Nucleus accumbens (tissue), 56 donors: ENCODE measurements around the gene CENPM.
A peak's percentile ranks its signal among the peaks of the same experiment; 100 is the strongest.

Experiments
- DNase-seq, 56 donors: peaks; one replicate each; lab custom pipeline; 2025; lab: John Stamatoyannopoulos, UW

The CENPM gene, protein sequence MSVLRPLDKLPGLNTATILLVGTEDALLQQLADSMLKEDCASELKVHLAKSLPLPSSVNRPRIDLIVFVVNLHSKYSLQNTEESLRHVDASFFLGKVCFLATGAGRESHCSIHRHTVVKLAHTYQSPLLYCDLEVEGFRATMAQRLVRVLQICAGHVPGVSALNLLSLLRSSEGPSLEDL

DNA sequence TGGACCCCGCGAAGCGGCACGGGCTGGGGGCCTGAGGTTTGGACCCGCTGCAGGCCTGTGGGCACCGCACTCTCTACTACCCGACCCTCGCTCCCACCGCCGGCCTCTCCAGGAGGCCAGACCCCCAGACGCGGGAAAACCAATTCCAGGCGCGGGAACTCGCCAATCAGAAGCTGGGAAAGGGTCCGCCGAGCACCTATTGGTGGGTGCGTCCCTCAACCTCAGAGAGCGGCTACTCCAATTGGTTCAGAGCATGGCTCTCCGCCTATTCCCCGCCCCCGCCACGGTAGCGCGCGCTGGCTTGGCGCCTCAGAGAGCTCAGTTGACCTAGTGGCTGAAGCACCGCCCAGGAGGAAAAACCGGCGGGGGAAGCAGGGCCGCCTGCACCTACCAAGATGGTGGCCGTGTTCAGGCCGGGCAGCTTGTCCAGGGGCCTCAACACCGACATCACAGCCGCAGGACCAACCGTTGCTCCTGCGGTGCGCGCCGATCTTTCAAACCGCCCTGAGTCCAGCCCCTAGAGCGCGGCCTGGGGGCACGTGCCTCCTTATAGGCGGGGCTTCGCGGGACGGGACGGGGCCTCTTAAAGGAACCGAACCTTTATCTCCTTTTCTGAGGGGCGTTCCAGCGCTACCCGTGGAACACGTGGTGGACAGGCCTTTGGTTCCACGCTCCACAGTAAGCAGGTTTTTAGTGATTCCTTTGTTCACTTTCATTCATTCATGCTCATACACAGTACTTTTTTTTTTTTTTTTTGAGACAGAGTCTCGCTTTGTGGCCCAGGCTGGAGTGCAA is at the start of gene CENPM:
Gene CENPM, minus strand, starts transcription at position 524 of the 795 bp plus-strand sequence. Its CDS starts 76 bp downstream, at position 448.
- DNase-seq, result peak; percentile 63 to 97 (median 92)

DNA sequence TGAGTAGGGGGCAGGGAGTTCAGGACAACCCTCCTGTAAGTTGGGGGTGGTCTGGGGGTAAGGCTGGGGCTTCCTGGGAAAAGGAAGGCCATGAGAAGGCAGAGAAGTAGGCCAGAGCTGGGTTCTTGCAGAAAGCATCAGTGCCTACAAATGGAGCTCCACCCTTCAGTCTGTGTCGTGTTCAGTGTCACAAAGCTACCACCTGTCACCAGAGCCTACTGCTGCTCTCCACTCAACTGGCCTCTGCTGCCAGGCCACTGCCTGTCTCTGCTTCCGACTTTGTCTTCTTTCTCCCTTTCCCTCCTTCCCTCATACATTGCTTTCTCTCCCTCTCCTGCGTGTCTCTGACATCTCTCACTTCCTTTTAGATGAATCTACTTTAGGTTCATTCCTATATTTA is 48.3 kb upstream of the CENPM start:
- no peak for DNase-seq

DNA sequence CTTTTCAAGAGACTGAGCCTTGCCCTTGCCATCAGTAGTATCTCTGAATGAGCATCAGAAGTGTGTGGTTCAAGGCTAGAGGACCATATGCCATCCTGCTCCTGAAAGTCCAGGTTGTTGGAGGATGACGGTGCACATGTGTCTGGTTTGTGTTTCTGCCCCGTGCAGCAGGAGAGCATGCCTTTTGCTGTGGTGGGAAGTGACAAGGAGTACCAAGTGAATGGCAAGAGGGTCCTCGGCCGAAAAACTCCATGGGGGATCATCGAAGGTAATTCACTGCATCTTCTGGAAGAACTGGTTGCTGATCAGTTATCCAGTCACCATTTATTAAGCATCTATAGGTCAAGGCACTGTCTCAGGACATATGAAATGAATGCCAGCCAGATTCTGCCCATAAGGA is 45.5 kb upstream of the CENPM start:
- DNase-seq, result no peak

DNA sequence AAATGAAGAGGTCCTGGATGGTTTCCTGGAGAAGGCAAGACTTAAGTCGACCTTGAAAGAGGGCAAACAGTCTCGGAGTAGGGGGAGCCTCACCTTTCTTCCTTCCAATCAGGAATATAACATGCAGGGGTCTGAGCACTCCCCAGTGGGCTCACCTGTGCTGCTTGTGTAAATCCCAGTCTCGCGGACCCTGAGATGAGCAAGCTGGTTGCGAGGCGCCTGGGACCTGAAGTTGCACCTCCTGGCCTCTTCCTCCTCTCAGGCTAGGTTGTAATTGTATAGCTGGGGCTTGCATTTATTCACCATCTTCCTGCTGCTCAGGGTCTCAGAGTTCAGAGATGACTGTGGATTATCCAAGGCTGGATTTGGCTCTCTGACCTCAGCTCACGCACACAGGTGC is 44.2 kb upstream of the CENPM start:
- DNase-seq, result no peak

DNA sequence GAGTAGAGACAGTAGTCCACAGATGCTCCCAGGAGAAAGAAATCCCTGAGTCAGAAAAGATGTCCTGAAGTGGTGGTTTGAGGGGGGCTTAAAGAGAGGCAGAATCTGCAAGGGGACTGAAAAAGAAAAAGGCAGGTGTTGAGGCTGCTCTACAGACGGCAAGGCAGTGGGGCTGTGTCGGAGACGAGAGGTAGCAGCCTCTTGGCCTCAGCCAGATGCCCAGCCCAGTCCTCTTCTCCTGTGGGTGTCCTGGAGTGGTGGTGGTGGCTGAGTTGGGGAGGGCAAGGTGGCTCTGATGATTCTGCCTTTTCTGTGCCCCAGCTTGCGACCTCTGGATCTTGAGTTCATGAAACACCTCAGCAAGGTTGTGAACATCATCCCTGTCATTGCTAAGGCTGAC is 42.3 kb upstream of the CENPM start:
- DNase-seq, result no peak

DNA sequence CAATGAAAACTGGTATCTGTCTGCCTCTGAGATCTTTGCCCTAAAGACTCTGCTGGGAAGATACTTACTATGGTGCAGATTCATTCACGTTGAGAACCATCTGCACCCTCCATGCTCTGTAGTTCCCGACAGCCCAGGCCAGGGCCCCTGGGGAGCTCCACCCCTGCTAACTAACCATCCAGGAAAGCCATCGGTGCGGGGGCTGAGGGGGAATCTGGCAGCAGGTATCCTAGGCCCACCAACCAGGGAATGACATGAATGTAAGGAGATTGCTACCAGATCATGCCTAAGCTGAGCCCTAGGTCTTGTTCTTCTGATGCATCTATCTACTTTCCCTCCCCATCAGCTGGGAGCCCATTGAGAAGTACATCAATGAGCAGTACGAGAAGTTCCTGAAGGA is 40.3 kb upstream of the CENPM start:
- no peak for DNase-seq

DNA sequence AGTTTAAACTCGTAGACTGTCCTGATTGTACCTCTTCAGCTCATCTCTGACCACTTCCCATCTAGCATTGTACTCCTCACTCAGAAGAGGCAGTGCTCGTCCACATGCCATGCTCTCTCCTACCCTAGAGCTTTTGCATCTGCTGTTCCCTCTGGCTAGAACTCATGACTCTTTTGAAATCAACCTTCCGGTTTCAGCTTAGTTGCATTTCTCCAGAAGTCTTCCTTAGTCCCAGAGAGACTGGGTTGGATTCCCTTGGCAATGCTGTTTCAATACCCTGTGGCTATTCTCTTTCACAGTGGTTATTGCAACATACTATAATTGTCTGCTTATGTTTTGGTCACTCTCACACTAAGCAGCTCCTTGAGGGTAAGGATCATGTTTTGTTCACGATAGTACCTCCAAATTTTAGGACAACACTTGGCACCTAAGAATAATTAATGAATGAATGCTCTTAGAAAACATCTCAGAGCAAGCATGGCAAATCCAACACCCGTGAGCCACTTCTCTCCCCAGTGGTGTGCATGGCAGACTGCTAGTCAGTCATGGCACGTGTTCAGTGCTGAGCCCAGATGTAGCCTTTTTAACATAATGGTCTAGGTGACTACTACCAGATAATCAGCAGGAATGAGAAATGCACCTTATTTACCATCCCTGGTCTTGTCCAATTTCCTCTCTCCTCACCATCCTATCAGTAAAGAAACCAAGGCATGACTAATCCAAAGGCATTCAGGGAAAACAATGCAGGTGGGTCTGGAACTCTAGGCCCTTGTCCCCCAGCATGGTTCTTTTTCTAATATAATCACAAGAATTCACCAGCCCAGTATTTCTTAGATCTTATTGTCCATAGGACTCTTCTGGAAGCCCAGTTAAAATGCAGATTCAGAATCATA is 36.8 kb upstream of the CENPM start:
- DNase-seq, result no peak

DNA sequence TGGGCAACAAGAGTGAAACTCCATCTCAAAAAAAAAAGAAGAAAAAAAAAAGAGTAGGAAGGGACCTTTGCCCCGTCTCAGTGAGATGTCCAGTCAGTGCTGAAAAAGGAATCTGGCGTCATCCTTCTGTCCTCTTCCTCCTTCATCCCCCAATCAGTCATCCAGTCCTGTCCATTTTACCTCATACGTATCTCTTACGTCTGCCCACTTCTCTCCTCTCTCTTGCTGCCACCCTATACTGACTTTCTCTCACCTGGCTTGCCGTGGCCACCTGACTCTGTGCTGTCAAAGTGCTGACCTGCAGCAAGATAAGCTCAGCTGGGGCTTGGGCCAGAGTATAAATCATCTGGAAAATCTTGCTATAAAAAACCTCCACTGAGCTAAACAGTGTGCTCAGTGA is 35.9 kb upstream of the CENPM start:
- no peak for DNase-seq

DNA sequence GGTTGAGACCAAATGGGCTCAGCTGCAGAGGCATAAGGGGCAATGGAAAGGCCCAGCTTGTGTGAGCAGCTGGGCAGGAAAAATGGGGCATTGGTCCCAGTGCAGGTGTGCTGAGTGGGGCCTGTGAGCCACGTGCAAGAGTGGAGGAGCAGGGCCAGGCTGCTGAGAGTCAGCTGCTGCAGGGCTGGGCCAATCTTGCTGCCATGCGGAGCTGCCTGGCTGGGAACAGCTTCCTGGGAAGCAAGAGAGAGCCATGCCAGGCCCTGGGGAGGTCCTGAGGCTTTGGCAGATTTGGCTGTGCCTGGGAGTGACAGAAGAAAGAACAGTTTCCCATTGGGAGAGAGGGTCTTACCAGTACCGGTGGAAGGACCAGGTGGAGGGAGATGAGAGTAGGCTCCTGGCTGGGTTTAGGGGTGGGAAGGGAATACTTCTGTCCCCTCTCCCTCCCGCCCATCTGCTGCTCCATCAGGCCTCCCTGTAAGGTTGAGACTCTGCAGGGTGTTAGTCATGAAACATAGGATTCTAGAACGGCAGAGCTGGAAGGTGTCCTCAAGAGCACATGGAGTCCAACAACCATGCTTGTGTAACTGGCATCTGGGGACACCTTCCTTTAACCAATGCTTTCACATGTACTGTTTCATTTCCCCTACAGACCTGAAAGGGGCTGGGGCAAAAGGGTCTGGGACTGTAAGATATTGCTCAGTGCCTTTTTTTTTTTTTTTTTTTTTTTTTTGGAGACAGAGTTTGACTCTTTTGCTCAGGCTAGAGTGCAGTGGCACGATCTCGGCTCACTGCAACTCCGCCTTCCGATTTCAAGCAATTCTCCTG is 32.7 kb upstream of the CENPM start:
- peak in 17 of 56 donors; percentile 13 to 42 (median 29) for DNase-seq

DNA sequence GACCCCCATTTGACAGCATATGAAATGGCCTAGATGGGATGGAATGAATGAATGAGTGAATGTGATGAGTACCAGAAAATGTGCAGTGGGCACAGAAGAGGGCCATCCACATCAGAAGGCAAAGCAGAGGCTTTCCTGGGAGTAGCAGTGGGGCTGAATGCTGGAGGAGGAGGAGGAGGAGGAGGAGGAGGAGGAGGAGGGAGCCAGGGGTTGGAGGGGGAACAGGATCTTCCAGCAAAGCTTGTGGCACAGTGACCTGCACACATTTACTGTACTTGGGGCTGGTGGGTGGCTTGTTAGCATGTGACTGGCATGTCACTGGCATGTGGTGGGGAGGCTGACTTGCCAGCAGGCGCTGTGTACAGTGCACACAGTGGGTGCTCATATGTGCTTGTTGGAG is 31.8 kb upstream of the CENPM start:
- DNase-seq, result peak in 1 of 56 donors; percentile 19

DNA sequence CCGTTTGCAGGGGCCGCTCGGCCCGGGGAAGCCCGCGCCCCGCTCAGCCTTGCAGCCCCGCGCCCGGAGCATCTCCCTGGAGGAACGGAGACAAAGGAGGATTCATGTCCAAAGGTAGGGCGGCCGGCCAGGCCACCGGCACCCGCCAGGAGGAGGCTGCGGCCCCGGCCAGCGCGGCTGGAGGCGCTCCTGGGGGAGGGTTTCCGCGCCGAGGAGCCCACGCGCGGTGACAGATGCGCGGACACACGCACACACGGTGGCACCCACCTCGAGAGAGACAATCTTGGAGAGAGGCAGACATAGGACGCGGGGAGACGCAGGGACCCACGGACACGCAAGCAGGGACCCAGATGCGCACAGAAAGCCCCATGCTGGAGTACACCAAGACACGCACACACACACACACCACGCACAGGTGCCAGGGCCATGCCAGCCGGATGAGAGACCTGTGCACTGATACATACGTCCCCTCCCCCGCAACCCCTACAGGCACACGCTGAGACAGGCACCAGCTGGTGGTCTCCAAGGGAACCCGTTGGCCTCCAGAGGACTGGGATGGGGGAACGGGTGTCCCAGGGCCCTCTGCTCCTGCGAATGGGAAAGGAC is 30.1 kb upstream of the CENPM start:
- DNase-seq, result peak in 10 of 56 donors; percentile 23 to 61 (median 32)

DNA sequence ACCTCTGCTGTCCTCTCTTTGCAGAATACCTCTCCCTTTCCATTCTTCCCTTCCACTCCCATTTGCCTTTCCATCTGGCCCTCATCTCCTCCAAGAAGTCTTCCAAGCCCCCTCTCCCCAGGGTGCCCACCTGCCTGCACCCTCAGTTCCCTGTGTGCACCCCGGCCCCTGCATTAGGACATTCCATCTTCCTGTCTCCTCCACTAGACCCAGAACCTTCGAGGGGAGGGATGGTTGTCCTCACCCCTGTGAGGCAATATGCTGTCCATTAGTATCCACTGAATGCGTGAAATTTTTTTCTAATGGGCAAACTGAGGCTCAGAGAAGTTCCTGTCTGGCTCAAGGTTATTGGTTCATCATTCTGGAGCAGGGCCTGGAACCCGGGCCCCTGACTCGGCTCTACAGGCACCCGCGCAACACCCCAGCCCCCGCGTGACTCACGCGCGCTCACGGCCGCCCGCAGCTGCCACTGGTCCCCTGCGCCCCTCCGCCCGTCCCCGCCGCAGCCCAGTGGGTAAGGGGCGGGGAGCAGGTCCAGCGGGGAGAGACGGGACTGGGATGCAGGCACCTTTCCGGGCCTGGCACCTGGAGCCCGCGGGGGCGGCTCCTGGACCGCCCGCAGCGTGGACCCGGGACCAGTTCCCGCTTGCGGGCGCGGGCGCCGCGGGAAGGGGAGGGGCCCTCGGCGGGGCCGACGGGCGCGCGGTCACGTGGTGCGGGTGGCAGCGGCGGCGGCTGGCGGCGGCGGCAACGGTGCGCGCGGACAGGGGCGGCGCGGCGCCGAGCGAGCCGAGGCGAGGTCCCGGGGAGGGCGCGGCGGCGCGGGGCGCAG is 29.3 kb upstream of the CENPM start:
- peak in 42 of 56 donors; percentile 7 to 84 (median 53) for DNase-seq

DNA sequence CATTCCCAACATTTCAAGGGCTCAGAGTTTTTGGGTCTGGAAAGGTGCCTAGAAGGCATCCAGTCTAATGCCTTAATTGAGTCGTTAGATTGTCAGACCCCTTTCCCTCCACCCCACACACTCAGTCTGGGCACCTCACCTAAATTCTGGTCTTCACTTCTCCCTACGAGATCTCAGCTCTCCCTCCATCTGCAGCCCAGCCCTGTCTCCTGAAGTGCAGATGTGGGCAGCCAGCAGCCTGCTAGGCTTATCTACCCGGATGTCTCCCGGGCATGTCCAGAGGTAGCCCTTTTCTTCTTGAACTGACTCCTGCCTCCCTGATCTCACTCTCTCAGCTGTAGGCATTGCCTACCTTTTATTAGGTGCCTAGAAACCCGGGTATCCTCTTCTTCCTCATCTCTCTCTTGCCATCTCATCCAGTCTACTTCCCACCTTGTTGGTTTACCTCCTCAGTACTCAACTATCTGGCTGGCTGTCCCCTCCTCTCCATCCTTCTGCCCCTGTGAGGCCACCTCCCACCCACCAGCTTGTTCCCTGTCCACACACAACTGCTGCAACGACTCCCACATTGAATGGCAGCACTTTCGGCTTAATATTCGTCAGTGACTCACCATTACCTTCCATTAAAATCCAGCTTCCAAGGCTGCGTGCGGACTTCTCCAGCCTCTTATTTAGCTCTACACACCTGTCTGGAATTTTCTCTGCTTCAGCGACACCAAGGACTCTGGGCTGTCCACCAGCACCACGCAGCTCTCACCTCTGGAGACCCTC is 28.5 kb upstream of the CENPM start:
- peak in 1 of 56 donors; percentile 40 for DNase-seq

DNA sequence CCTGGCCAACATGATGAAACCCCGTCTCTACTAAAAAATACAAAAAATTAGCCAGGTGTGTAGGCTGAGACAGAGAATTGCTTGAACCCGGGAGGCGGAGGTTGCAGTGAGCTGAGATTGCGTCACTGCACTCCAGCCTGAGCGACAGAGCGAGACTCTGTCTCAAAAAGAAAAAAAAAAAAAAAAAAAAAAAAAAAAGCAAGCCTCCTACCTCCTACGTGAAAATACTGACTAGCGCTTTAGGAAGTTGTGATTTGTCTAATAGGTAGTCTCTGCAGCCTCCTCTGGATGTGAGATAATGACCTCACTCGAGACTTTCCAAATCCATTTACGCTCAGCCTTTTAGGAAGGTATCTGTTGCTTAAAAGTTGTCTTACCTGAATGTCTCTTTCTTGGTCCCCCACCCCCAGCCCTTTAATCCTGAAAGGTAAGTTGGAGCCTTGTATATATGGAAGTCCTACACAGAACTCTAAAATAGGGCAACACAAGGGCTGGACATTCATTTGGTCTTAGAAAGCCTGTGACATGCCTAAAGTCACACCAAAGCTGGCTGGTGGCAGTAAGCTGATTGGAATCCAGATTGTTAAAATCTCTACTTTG is 27.8 kb upstream of the CENPM start:
- DNase-seq, result peak in 2 of 56 donors; percentile 10 to 32

DNA sequence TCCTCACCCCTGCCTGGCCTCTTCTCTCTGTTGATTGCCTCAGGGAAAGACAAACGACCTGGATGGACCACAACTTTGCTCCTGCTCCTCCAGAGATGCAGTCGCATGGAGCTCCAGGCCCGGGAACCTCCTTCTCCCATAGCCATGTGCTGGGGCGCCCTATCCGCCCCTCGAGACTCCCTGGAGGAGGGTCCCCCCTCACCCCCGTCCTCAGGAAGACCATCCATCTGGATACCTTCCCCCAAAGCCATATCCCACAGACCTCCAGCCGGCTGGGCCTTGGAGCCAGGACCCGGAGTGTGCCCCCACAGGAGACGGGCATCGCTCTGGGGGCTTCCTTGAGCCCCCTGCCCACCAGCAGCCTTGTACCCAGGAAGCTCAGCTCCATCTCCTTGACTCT is 24.5 kb upstream of the CENPM start:
- no peak for DNase-seq

DNA sequence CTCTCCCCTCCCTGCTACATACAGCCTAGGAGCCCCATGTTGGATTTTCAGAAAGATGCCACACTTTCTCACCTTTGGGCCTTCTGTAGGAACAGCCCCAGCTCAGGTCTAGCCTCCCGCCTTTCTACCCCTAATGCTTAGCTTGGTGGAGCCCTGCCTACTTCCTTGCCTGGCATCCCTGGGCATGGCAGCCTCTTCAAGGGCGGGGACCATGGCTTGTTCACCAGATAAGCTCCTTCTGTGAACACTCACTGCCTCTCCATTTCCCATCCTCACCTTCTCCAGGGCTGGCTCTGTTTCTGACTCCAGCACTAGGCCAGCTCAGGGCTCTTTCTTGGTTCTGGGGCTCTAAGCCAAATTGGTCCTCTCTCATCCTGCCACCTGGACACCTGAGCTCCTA is 23.6 kb upstream of the CENPM start:
- DNase-seq, result no peak

DNA sequence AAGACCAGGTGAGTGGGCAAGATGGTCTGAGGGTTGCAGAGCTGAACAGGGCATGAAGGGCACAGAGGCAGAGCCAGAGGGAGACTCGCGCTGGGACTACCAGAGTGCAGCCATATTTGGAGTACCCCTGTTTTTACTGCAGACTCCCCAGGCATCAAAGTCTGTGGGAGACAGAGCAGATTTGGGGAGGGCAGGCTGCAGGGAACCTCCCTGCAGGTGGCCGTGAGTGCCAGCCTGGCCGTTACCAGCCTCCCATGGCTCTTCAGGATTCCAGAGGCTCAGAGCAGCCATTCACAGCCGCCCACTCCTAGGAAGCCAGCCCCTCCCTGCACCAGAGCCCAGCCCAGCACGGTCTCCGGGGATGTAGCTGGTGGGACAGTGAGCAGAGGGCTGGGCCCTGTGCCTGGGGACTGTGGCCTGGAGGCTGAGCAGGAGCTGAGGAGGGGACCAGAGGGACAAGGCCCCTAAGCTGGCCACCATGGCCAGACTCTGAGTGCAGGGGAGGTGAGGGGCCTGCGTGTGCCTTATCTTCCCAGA is 22.2 kb upstream of the CENPM start, which contains the start of gene SEPTIN3:
Gene SEPTIN3, plus strand, starts transcription at position 334 of the 537 bp plus-strand sequence. CDS start 2,050 bp downstream, outside the sequence.
- no peak for DNase-seq
